GM19099 (cell line): Measurements from ENCODE around the gene CREB3L4.

Experiments
- POLR2A ChIP-seq: IDR thresholded peaks from 3 replicates; pipeline ENCODE4 v1.6.1; 2011; ENCODE audit warnings: low read depth; ENCODE audit not compliant: insufficient read length; ENCODE audit errors: extremely low read depth

The CREB3L4 gene

GRCh38 chr1:153967107-153967999 is at the start of gene CREB3L4:
Gene CREB3L4 (plus strand): TSS chr1:153967902. CDS start chr1:153968526, 624 bp downstream.
- TF ChIP-seq POLR2A, result peak; percentile 77

GRCh38 chr1:153919876-153920852 is 47.5 kb upstream of the CREB3L4 start:
- no peak for TF ChIP-seq POLR2A

GRCh38 chr1:153921080-153921802 is 46.5 kb upstream of the CREB3L4 start:
- no peak for TF ChIP-seq POLR2A

- no peak for TF ChIP-seq POLR2A
These were observed 46.0 kb upstream of the CREB3L4 start for GRCh38 chr1:153921803-153922075.

- no peak for TF ChIP-seq POLR2A
These were observed 45.4 kb upstream of the CREB3L4 start for GRCh38 chr1:153922076-153922971.

- peak; percentile 80 for TF ChIP-seq POLR2A
These were observed 44.5 kb upstream of the CREB3L4 start, which contains the start of gene GATAD2B for GRCh38 chr1:153922972-153923925. Gene GATAD2B (minus strand): TSS chr1:153922972. CDS start chr1:153828347, 94,625 bp downstream.

- TF ChIP-seq POLR2A, result no peak
These were observed 41.3 kb upstream of the CREB3L4 start for GRCh38 chr1:153926405-153926804.

GRCh38 chr1:153928245-153928644 is 39.5 kb upstream of the CREB3L4 start:
- TF ChIP-seq POLR2A, result no peak

GRCh38 chr1:153928791-153929341 is 38.8 kb upstream of the CREB3L4 start:
- no peak for TF ChIP-seq POLR2A

GRCh38 chr1:153929426-153929825 is 38.3 kb upstream of the CREB3L4 start:
- TF ChIP-seq POLR2A, result no peak

GRCh38 chr1:153929981-153930948 is 37.4 kb upstream of the CREB3L4 start:
- TF ChIP-seq POLR2A, result no peak
